ENCODE measurements around the gene CA10. TPM values are rescaled to one million over a fixed set of nuclear protein-coding genes. Genes with fewer than 3 reads are reported as not detected.

The CA10 gene
- total RNA-seq, 1 experiment from 2014 or later = not detected

GRCh38 chr17:51845776-51846175 is 312.7 kb downstream of the CA10 start:
- Histone ChIP-seq H3K27ac (no peak overlapping the region), H3K4me3 (no peak overlapping the region), H3K4me2 (no peak overlapping the region), H4K20me1 (ENCODE audit: insufficient read depth) (no peaks in the 10 kb centered on the region), H3K9me2 (ENCODE audit: insufficient read depth) (no peaks in the 10 kb centered on the region), H3K36me3 (ENCODE audit: low read depth) (no peaks in the 10 kb centered on the region), H3K9me3 (ENCODE audit: insufficient read depth, low read depth) (no peaks in the 10 kb centered on the region), H3K79me2 (ENCODE audit: low read depth) (no peaks in the 10 kb centered on the region), H3K4me1 (replicated peaks; ENCODE audit: insufficient read depth) (no peaks in the 10 kb centered on the region), H3F3A (ENCODE audit: insufficient read depth, low read depth) (no peaks in the 10 kb centered on the region), H2AFZ (no peak overlapping the region), H3K27me3 (ENCODE audit: insufficient read depth, low read depth) (0 out of 2 replicates have a peak, but pooled peaks cover under 1% of the 10 kb centered on the region)
- no TSS peak for BruUV-seq (replicated peaks)
- ChIA-PET CTCF (no interaction called here), POLR2A (ENCODE audit: unreplicated experiment) (no interaction called here)
- TF ChIP-seq EZH2 (IDR thresholded peaks at IDR 0.05; ENCODE audit: low read depth) (no peak), CTCF (conservative IDR thresholded peaks at IDR 0.05) (no peak)
- DNase-seq = no peak
- intact Hi-C loops (cut with micrococcal nuclease; ENCODE audit: unreplicated experiment) = no loop called here

- DNase-seq = no peak
- Histone ChIP-seq H3K9me2 (ENCODE audit: insufficient read depth) (no peaks in the 10 kb centered on the region), H3K4me1 (replicated peaks; ENCODE audit: insufficient read depth) (no peaks in the 10 kb centered on the region), H3K79me2 (ENCODE audit: low read depth) (no peaks in the 10 kb centered on the region), H3K27ac (no peak overlapping the region), H3K4me3 (no peak overlapping the region), H3K9me3 (ENCODE audit: insufficient read depth, low read depth) (no peaks in the 10 kb centered on the region), H3K36me3 (ENCODE audit: low read depth) (no peaks in the 10 kb centered on the region), H3K4me2 (no peak overlapping the region), H2AFZ (no peak overlapping the region), H3F3A (ENCODE audit: insufficient read depth, low read depth) (no peaks in the 10 kb centered on the region), H3K27me3 (ENCODE audit: insufficient read depth, low read depth) (peaks cover 4% of the 10 kb centered on the region; the same call in 1 of the 2 replicates), H4K20me1 (ENCODE audit: insufficient read depth) (no peaks in the 10 kb centered on the region)
- TF ChIP-seq CTCF (conservative IDR thresholded peaks at IDR 0.05) = no peak
- no TSS peak for BruUV-seq (replicated peaks)
- ChIA-PET POLR2A (ENCODE audit: unreplicated experiment) (no interaction called here), CTCF (no interaction called here)
- intact Hi-C loops (cut with micrococcal nuclease; ENCODE audit: unreplicated experiment) = no loop called here
These were observed 315.8 kb downstream of the CA10 start for GRCh38 chr17:51842763-51843162.

GRCh38 chr17:51841669-51842068 is 316.8 kb downstream of the CA10 start:
- no peak overlapping the region for H3K27ac ChIP-seq
- intact Hi-C loops (cut with micrococcal nuclease; ENCODE audit: unreplicated experiment) = no loop called here
- ChIA-PET POLR2A (ENCODE audit: unreplicated experiment) (no interaction called here), CTCF (no interaction called here)
- no peaks in the 10 kb centered on the region for H3K9me2 ChIP-seq (ENCODE audit: insufficient read depth)
- no peaks in the 10 kb centered on the region for H3K4me1 ChIP-seq (replicated peaks; ENCODE audit: insufficient read depth)
- no peaks in the 10 kb centered on the region for H3K9me3 ChIP-seq (ENCODE audit: insufficient read depth, low read depth)
- TF ChIP-seq EZH2 (IDR thresholded peaks at IDR 0.05; ENCODE audit: low read depth) (no peak), CTCF (conservative IDR thresholded peaks at IDR 0.05) (no peak)
- no peaks in the 10 kb centered on the region for H4K20me1 ChIP-seq (ENCODE audit: insufficient read depth)
- no peak overlapping the region for H3K4me2 ChIP-seq
- H3K36me3 ChIP-seq (ENCODE audit: low read depth) = no peaks in the 10 kb centered on the region
- H3K79me2 ChIP-seq (ENCODE audit: low read depth) = no peaks in the 10 kb centered on the region
- H3F3A ChIP-seq (ENCODE audit: insufficient read depth, low read depth) = no peaks in the 10 kb centered on the region
- no TSS peak for BruUV-seq (replicated peaks)
- H3K27me3 ChIP-seq (ENCODE audit: insufficient read depth, low read depth) = peaks cover 4% of the 10 kb centered on the region; the same call in 1 of the 2 replicates
- H3K4me3 ChIP-seq = no peak overlapping the region
- no peak overlapping the region for H2AFZ ChIP-seq
- DNase-seq = no peak

Measured in PC-9 (cell line).